DMS 273 treated with DMSO at 0.1 percent for 48 hours (cell line): ENCODE results near the gene CRACDL.

Experiments used
- DNase-seq: peaks from one replicate; lab custom pipeline; 2025; lab: John Stamatoyannopoulos, UW

The CRACDL gene

DNA sequence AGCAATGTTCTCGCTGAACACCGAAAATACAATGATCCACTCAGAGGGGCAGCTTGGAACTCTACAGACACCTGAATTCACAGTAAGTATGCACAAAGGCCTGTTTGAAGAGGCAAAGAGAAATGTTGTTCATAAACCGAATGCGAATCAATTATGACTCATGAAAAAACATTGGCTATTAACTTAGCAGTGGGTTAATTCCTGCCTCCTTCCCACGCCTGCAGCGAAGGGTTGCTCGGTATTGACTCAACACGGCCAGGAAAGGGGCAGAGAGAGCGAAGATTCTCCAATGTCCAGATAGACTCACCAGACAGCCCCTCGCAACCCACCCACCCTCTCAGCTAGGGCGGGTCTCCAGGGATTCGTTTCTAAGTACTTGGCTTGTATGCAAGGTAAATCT, 9.4 kb downstream of the CRACDL start:
- no peak for DNase-seq

DNA sequence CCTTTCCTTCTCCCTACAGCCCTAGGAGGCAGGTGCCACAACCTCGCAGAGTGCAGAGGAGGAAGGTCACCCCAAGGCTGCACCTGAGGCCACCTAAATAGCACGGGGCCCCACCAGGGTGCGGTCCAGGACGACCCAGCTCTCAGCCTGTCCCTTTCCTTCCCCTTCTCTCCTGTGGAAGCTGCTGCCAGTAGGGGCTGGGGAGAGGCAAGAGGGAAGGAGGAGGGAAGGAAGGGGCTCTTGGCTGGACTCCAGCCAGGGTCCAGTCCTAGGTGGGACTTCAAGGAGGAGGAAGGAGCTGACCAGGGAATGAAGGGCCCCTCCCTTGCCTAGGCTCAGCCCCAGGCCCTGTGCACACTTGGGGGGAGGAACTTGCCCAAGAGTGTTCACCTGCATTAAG, 11.1 kb downstream of the CRACDL start:
- DNase-seq = no peak

DNA sequence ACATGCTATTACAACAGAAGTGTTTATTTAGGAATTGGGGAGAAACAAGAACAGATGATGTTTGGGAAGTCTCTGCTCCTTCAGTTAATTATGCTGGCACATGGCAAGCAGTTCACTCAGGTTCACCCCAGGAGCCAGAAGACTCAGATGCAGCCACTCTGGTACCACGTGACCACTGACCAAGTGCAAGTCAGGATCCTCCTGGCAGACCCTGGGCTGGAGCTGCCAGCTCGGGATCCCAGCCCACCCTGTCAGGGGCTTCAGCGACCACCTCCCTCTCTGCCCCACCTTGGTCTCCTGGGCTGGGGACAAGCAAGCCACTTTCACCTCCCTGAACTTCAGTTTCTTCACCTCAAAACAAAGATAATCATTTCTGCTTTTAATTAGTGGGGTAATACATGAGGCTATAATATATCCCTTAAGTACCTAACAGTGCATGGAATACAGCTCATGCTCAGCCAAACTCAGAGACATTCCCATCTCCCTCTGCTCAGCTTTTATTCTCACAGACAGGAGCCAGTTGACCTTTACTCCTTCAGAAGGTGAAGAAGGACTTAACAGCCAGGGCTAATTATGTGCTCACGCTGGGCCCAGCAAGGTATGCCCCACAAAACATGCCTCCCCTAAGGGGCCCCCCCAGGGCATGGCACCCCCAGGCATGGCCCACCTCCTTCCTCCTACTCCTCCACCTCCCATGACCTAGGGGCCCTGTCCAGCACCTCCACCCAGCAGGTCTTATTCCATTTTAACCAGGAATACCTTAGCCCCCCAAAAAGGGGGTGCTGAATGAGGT, 11.8 kb downstream of the CRACDL start:
- peak; percentile 40 for DNase-seq

DNA sequence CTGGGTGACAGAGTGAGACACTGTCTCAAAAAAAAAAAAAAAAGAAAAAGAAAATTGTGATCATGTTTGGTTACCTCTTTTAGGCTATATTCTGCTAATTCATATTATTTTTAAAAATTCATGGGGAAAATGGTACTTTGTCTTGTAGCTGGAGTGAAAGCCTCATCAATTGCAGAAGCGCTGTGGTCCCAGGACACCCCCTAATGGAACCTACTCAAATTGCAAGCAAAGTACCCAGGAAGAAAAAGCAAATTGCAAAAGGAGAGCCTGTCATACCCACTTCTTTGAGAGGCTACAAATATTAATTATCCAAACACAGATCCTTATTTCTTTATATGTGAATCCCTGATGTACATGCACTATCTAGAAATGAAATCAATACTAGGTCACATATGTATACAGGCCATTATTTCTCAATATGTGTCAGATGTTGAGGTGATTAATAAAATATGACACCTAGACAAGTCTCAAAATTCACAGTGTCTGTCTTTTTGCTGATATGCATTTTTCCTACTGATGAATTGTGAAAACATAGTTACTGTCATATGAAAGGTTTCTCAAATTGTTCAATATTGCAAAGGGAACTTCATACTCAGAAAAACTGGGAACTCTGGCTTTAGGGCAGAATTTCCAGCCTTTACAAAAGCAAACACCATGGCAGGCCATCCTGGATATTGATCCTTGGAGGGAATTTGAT, 12.6 kb downstream of the CRACDL start:
- DNase-seq = no peak

DNA sequence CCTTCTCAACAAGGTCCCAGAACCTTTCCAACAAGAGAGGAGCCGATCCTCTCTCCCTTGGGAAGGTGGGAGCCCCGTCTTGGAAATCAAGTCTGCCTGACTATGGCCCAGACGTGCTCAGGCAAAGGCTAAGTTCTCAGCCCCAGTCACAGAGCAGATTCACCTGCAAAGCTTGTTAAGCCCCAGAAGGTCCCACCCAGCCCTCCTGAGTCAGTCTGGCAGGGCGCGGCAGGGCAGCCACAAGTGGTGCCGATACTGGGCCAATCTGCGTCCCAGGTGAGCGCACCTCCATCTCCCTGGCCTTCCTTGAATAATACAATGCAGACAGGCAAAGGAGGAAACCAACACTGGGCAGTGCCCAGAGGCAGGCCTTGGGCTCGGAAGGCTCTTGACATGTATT, 15.0 kb downstream of the CRACDL start:
- DNase-seq = no peak

DNA sequence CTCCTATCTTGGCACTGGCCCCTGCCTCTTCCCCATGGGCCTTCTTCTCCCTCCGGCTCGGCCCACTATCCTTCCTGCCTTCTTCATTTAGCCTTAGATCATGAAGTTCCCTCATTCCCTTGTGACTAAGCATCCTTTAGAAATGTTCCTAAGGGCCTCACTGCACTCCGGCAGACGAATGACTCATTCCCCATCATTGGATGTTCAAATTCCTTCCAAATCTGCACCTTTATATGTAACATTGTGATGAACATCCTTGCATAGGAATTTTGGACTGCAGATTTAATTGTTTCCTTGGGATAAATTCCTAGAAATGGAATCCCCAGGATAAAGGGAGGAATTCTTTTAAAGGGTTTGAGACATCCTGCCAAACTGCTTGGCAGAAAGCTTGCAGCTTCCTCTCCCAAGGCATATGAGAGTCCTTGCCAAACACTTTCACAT, 19.0 kb downstream of the CRACDL start:
- no peak for DNase-seq

DNA sequence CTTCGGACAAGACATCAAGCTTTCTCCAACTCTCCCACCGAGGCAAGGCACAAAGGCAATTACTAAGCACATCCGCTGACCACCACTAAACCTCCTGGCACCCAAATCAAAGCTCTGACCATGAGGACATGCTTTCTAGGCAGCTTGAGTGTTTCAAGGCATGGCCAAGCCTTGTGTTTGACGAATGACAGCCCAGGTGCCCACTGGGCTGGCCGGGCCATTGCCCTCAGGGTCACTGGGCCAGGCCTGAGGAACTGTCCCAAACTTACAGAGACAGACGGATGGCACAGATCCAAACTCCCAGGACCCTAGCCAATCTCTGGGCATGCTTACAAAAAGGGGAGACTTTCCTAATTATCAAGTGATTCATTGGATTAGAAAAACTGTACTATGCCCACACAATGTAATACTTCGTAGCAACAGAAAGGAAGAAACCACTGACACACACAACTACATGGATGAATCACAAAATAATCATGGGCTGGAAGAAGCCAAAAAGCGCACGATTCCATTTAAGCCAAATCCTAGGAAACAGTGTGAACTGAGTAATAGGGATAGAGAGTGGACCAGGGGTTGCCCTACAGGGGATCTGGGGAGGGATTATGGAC, 20.2 kb downstream of the CRACDL start:
- no peak for DNase-seq

DNA sequence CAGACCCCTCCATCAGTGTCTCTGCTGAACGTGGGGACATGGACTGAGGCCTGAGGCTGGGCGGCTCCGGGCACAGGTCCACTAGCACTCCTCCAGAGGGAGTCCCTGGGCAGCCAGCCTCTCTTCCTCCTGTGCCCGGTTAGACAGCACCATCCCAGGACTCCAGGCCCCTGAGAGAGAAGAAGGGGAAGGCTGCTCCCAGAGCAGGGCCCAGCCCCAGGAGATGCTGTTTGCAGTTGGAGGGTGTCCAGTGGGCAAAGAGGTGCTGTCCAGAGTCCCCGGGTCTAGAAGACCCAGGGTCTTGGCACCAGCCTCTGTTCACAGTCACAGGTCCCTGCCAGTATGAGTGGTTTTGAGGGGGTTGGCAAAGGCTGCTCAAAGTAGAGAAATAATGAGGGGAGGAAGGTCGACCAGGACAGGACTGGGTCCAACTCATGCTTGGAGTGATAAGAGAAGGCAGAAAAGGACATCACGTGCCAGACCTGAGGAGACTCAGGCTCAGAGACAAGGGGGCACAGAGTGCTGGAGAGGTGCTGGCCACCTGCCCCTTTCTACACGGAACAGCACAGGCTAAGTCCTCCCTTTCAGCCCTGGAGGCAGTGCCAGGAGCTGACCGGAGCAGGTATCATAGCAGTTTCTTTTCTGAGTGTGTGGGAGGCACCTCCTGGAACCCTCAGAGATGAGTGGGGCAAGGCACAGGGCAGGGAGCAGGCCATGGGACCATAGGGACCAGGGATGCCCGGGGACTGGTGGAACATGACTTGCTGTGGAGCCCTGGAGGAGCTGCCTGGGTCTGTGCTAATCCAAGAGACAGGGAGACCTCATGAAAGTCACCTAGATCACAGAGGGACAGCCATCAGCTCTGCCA, 21.1 kb downstream of the CRACDL start:
- DNase-seq = no peak

DNA sequence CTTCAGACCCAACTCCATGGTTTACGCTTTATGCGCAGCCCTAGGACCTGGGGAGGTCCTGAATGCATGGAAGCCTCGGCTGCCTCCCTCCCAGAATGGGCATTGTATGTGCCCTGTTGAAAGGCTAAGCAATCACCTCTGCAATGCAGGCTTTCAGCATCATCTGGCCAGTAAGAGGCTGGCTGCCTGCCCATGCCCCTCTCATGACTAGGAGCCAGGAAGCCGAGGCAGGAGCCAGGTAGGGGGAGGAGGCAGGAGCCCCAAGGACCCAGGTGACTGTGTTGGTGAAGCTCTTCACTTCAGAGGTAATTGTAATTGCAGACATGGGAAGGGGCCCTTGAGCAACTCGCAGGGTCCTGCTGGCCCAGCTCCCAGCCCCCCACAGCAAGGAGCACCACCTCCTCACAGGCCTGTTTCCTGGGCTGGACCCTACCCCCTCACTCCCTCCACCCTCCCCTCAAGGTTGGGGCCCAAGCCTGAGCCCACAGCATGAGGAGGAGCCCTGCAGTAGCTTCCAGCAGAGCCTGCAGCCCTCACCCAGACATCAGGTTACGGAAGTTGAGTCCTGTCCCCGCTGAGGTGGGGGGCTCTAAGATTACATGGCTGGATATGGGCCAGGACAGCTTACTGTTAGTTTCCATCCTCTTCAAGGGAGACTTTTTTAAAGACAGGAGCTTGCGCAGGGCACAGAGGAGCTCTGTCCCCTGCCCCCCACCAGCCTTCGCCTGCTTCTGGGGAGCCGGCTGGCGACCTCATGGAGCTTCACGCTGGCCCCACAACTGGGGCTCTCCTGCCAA, 21.9 kb downstream of the CRACDL start:
- DNase-seq = no peak

DNA sequence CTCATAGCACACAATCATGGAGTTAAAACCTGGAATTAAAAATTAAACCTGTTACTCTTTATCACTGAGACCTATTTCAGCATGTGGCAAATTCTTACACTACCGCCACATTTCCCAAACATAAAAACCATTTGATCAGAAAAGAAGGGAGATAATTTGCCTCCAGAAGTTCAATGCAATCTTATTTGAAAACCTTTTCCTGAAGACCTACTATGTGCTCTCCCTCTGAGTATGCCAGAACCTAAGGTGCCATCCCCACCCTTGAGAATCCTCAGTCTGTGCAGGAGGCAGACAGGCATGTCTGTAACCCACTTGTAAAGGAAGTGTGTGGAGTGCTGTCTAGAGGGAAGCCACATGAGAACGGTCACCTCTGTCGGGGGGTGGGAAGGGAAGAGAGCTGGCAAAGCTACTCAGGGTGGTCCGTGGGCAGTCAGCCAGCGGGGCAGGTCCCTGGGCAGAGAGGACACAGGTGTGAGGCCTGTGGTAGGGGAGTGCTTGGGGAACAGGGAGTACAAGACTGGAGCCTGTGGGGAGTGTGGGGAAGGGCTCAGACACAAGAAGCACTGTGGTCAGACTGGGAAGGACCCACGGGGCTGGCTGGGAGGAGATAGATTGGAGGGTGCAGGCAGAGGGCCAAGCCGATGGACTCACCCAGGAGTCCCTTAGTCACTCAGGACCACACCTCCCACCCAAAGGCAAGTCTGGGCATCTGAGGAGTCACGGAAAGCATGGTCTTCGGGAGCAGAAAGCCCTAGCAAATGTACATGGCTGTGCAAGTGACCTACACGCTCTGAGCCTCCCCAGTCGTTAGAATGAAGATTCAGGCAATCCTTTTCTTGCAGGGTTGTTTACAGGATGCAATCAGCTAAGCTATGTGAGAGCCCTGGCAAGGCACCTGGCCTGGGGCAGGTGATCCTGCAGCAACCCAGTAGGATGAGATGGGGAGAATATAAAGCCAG, 22.8 kb downstream of the CRACDL start:
- DNase-seq = no peak

DNA sequence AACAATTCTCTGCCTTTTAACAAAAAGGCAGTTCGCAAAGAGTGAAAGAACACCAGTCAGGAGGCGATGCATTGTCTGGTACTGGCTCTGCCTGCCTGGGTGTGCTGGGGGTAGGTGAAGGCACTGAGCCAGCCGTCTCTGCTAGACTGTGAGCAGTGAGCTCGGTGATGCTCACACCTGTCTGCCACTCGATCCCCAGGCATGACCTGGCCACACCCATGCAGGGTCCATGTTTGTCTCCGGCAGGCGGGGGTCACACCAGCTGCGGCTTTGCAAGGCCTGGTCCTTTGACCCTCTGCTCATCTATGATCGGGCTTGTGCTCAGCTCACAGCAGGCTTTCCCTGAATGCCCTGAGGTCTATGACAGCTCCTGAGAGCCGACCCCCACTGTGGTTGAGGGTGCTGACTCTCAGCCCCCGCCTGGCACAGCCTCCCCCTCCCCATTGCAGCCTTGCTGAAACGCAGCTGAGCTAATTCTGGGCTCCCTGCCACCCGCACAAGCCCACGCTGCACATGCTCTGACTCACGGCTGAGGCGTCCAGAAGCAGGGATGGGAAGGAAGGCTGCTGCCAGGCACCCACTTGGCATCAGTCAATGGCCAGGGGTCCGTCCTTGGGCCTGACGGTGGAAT, 23.7 kb downstream of the CRACDL start:
- peak; percentile 17 for DNase-seq

DNA sequence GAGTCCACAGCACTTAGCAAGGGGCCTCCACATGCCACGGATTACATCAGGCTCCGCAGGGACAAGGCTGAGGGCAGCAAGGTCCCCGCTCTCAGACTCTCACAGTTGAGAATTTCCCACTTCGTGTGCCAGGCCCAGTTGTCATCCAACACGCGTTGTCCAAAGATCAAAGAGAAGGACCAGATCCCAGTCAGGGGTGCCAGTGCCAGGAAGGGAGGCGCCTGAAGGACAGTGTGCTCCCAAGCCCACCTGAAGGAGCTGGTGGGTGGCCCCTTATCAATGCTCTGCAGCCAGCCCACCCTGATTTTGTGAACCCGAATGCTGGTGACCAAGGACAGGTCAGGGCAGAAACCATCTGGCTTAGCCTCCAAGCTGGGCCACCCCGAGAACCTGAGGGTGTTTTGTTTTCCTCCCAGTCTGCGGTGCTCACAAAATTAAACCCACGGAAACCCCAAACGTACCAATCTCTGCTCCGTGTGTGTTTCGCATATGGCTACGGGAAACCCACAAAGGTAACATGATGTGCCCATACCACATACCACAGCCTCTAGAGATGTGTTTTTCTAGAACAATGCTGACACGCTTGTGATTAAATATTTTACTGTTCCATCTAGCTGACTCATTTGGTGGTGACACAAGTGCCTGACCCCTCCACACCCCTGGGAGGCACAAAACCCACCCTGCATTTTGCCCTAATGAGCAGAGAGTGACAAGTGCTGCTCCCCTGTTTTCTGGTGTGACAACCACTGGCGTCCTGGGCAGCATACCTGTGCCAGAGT, 24.5 kb downstream of the CRACDL start:
- DNase-seq = no peak

DNA sequence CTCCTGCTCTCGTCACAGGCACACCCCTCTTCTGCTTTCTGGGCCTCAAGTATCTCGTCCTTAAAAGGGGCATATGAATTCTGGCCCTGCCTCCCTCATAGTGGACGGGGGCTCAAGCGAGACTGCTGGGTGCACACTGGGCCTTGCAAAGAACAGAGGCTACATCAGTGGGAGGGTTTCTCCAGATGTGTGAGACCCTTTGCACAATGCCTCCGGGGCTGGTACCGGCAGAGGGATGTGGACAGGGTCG, 25.0 kb downstream of the CRACDL start:
- DNase-seq = no peak

DNA sequence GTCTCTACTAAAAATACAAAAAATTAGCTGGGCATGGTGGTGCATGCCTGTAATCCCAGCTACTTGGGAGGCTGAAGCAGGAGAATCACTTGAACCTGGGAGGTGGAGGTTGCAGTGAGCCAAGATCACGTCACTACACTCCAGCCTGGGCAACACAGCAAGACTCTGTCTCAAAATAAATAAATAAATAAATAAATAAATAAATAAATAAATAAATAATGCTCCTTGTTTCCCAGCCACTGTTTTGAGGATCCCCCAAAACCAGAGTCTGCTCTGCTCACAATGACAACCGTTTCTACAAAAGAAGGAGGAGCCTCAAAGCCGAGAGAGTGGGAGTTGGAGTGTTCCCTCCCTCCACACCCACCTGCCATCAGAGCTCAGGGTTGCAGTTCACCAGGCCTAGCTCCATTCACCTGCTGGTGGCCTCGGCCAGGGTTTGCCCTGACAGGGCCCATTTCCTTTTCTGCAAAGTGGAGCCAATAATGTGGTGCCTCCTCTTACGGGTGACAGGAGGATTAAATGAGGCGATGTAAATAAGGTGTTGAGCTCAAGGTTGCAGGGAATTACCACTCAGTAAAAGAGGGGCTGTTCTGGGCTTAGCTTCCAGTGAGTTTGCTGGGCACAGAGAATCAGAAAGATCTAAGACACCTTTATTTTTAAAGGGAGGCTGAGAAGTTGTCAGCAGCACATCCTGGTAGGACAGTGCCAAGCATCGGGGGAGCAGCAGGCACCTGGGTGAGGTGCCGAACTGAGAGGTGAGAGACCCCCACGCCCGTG, 25.5 kb downstream of the CRACDL start:
- no peak for DNase-seq

DNA sequence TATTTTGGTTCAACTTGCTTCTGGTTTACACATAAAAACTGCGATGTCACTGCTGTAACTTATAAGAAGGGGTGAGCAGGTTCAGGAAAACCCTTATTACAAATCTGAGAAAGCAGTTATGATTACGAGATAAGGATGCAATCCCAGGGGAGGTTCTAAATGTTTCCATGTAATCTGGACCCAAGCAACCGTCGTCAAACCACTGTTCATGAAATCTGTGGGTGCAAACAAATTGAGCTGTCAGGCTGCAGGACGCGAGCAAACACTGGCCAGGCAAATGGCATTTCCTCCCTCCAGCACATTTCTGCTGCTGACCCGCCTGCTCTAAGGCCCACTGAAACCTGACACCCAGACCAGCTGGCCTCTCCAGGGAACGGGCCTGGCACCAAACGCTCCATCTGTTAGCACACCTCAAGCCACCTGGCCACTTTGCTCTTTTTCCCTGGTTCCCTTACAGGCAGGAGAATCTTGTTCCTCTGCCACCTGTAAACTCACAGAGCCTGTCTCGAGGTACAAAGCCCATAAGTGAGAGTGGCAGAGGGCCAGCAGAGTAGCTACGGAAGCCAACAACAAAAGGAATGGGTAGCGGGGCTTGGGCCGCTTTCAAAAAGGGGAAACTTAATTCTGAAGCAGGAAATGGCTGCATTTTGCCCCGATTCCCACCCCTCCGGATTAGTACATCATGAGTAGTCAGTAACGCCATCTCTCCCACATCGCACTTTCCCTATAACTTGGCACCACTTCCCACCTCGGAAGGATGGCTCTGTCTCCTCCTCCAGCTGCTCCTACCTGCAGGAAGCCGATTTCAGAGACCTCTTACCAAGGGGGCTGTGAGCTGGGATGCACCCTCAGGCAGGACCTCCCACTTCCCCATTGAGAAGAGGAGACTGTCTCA, 26.5 kb downstream of the CRACDL start:
- peak; percentile 95 for DNase-seq

DNA sequence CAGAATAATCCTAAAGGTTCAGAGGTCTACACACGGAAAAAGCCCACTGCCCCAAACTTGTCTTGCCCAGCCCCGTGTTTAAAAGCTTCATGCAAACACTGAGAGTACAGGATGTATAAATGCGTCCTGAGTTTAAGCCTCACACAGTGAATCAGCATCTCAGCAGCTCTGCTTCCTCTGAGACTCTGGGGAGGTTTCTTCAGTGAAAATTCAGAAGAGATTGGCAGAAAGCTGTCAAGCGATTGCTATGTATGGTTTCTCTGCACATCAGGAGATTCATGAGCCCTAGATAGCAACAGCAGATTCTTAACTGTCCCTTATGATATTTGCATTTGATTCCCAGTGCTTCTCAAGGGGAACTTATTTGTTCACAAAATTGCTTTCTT, 27.1 kb downstream of the CRACDL start:
- peak; percentile 64 for DNase-seq
